ENCODE measurements around the gene TMEM161B.
A peak's percentile ranks its signal among the peaks of the same experiment; 100 is the strongest.

Gene TMEM161B

DNA sequence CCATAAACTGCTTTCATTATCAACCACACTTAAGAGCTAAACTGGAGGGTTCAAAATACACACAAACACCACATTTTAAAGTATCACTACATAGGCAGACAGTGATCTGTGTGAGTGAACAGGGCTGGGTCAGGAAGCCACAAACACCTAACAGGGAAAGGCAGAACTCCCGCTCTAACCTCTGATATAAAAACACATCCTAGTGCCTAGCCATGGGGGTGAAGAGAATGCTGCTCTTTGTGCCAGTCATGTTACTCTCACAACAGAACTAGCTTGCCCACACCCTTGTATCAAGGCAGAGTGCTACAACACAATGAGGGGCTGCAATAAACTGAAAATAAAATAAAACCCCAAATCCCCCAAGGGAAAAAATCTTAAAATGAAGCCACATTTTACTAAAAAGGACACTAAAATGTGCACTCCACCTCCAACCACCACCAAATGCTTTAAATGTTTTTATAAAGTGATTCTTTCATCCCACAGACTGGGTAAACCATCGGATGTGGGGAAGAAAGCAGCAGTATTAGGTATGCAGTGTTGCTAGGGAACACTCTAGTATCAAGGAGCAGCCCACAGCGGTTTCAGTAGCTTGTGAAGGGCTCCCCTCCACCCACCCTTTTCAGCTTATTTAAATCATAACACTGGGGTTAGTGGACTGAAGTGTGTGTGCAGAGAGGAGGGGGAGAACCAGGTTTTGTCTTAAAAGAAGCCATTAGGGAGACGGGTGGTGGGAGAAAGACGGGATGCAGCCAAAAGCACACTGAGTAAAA is 64.5 kb downstream of the TMEM161B start:
- Histone ChIP-seq H3K27ac (replicated peaks; ENCODE audit: low read length) (peak overlapping the region; percentile 50), H4K8ac (ENCODE audit: low read depth, low read length) (no peak overlapping the region), H3K14ac (ENCODE audit: low read length) (no peak overlapping the region), H3K4ac (ENCODE audit: low read length) (no peak overlapping the region), H3K36me3 (replicated peaks in 1 of 2; ENCODE audit: control insufficient read depth in 2 of 2, insufficient read depth in 2 of 2, low read length in 2 of 2) (peaks cover 0 to 30% of the 10 kb centered on the region in 2 donors), H3K4me2 (ENCODE audit: insufficient read depth, low read length, poor library complexity, severe bottlenecking) (peak overlapping the region; percentile 40), H4K91ac (ENCODE audit: low read depth, low read length, poor library complexity) (no peak overlapping the region), H3K27me3 (ENCODE audit: control insufficient read depth in 3 of 3, insufficient read depth in 3 of 3, low read depth in 1 of 3, low read length in 3 of 3) (no peaks in the 10 kb centered on the region), H3K18ac (ENCODE audit: low read length) (no peak overlapping the region), H3K9me3 (replicated peaks in 1 of 2; ENCODE audit: control insufficient read depth in 2 of 2, insufficient read depth in 1 of 2, low read depth in 1 of 2, low read length in 2 of 2) (no peaks in the 10 kb centered on the region), H2BK120ac (ENCODE audit: low read depth, low read length) (no peak overlapping the region), H3K23ac (ENCODE audit: low read depth, low read length, poor library complexity) (no peak overlapping the region), H3K9ac (ENCODE audit: low read depth, low read length, poor library complexity) (no peak overlapping the region), H3K4me1 (ENCODE audit: control insufficient read depth in 2 of 2, insufficient read depth in 1 of 2, low read depth in 1 of 2, low read length in 2 of 2) (peaks cover 3 to 22% of the 10 kb centered on the region in 2 donors), H3K4me3 (ENCODE audit: low read length in 2 of 2) (no peak overlapping the region), H2BK15ac (ENCODE audit: low read length) (no peak overlapping the region), H3K79me1 (ENCODE audit: low read depth, low read length) (no peaks in the 10 kb centered on the region), H2AK5ac (ENCODE audit: low read depth, low read length) (no peak overlapping the region), H2BK12ac (ENCODE audit: low read length) (no peak overlapping the region), H2AFZ (ENCODE audit: low read length) (peak overlapping the region; percentile 47), H2BK5ac (ENCODE audit: low read length) (no peak overlapping the region)
- no CpG with 5 or more reads among the region's 5 CpGs for WGBS, 2 donors (ENCODE audit: extremely low coverage in 2 of 2, insufficient read length in 2 of 2, insufficient replicate concordance in 1 of 2)
- DNase-seq (ENCODE audit: low spot score): peak; percentile 47

DNA sequence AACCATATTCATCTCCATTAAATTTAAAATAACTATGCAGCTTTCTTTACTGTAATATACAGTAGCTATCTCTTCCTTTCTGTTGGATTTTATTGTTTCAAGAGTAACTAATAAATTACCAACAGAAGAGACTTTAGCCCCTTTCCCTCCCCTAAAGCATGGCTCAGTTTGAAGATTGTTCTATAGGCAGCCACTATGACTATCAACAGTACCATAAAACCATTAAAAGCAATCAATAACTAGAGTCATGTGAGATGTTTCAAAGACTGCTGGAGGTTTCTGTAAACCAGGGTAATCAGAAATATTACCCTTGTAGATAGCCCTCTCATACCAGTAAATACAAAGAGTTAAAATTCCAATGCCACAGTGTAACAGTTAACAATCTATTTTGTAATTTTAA is 73.0 kb downstream of the TMEM161B start:
- Histone ChIP-seq H2BK120ac (ENCODE audit: low read depth, low read length) (no peak overlapping the region), H3K4me2 (ENCODE audit: insufficient read depth, low read length, poor library complexity, severe bottlenecking) (no peak overlapping the region), H3K9ac (ENCODE audit: low read depth, low read length, poor library complexity) (no peak overlapping the region), H3K18ac (ENCODE audit: low read length) (no peak overlapping the region), H3K4ac (ENCODE audit: low read length) (no peak overlapping the region), H2BK15ac (ENCODE audit: low read length) (no peak overlapping the region), H2BK5ac (ENCODE audit: low read length) (no peak overlapping the region), H4K8ac (ENCODE audit: low read depth, low read length) (no peak overlapping the region), H2AFZ (ENCODE audit: low read length) (no peak overlapping the region), H3K23ac (ENCODE audit: low read depth, low read length, poor library complexity) (no peak overlapping the region), H3K27ac (replicated peaks; ENCODE audit: low read length) (no peak overlapping the region), H3K14ac (ENCODE audit: low read length) (no peak overlapping the region), H3K4me1 (ENCODE audit: control insufficient read depth in 2 of 2, insufficient read depth in 1 of 2, low read depth in 1 of 2, low read length in 2 of 2) (peaks cover 0 to 2% of the 10 kb centered on the region in 2 donors), H3K36me3 (replicated peaks in 1 of 2; ENCODE audit: control insufficient read depth in 2 of 2, insufficient read depth in 2 of 2, low read length in 2 of 2) (peaks cover 2 to 45% of the 10 kb centered on the region in 2 donors), H3K4me3 (ENCODE audit: low read length in 2 of 2) (no peak overlapping the region), H3K9me3 (replicated peaks in 1 of 2; ENCODE audit: control insufficient read depth in 2 of 2, insufficient read depth in 1 of 2, low read depth in 1 of 2, low read length in 2 of 2) (no peaks in the 10 kb centered on the region), H3K79me1 (ENCODE audit: low read depth, low read length) (no peaks in the 10 kb centered on the region), H2BK12ac (ENCODE audit: low read length) (no peak overlapping the region), H4K91ac (ENCODE audit: low read depth, low read length, poor library complexity) (no peak overlapping the region), H3K27me3 (ENCODE audit: control insufficient read depth in 3 of 3, insufficient read depth in 3 of 3, low read depth in 1 of 3, low read length in 3 of 3) (no peaks in the 10 kb centered on the region), H2AK5ac (ENCODE audit: low read depth, low read length) (no peak overlapping the region)
- DNase-seq (ENCODE audit: low spot score): no peak

DNA sequence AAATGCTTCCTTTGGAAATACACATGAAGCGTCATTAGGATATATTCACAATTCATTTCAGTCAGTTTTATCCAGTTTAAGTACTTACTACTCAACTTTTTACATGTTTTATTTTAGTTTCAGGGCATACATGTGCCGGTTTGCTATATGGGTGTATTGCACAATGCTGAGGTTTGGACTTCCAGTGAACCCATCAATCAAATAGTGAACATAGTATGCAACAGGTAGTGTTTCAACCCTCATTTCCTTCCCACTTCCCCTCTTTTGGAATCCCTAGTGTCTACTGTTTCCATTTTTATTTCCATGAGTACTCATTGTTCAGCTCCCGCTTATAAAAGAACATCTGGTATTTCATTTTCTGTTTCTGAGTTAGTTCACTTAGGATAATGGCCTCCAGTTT is 74.7 kb downstream of the TMEM161B start:
- H3K9me3 ChIP-seq (replicated peaks in 1 of 2; ENCODE audit: control insufficient read depth in 2 of 2, insufficient read depth in 1 of 2, low read depth in 1 of 2, low read length in 2 of 2): peaks cover 0 to 5% of the 10 kb centered on the region in 2 donors
- peaks cover 4 to 33% of the 10 kb centered on the region in 2 donors for H3K36me3 ChIP-seq (replicated peaks in 1 of 2; ENCODE audit: control insufficient read depth in 2 of 2, insufficient read depth in 2 of 2, low read length in 2 of 2)
- H2AK5ac ChIP-seq (ENCODE audit: low read depth, low read length): no peak overlapping the region
- H2BK5ac ChIP-seq (ENCODE audit: low read length): no peak overlapping the region
- no peak overlapping the region for H3K4me3 ChIP-seq (ENCODE audit: low read length in 2 of 2)
- H3K4ac ChIP-seq (ENCODE audit: low read length): no peak overlapping the region
- H3K9ac ChIP-seq (ENCODE audit: low read depth, low read length, poor library complexity): no peak overlapping the region
- no peak overlapping the region for H3K18ac ChIP-seq (ENCODE audit: low read length)
- H2BK12ac ChIP-seq (ENCODE audit: low read length): no peak overlapping the region
- peaks cover 0 to 2% of the 10 kb centered on the region in 2 donors for H3K4me1 ChIP-seq (ENCODE audit: control insufficient read depth in 2 of 2, insufficient read depth in 1 of 2, low read depth in 1 of 2, low read length in 2 of 2)
- WGBS, 2 donors (ENCODE audit: extremely low coverage in 2 of 2, insufficient read length in 2 of 2, insufficient replicate concordance in 1 of 2): no CpG with 5 or more reads among the region's 3 CpGs
- no peak overlapping the region for H3K27ac ChIP-seq (replicated peaks; ENCODE audit: low read length)
- no peak overlapping the region for H2BK15ac ChIP-seq (ENCODE audit: low read length)
- DNase-seq (ENCODE audit: low spot score): no peak
- no peaks in the 10 kb centered on the region for H3K79me1 ChIP-seq (ENCODE audit: low read depth, low read length)
- no peak overlapping the region for H4K91ac ChIP-seq (ENCODE audit: low read depth, low read length, poor library complexity)
- H3K14ac ChIP-seq (ENCODE audit: low read length): no peak overlapping the region
- H2AFZ ChIP-seq (ENCODE audit: low read length): no peak overlapping the region
- H3K27me3 ChIP-seq (ENCODE audit: control insufficient read depth in 3 of 3, insufficient read depth in 3 of 3, low read depth in 1 of 3, low read length in 3 of 3): no peaks in the 10 kb centered on the region
- H2BK120ac ChIP-seq (ENCODE audit: low read depth, low read length): no peak overlapping the region
- H3K4me2 ChIP-seq (ENCODE audit: insufficient read depth, low read length, poor library complexity, severe bottlenecking): no peak overlapping the region
- H4K8ac ChIP-seq (ENCODE audit: low read depth, low read length): no peak overlapping the region
- no peak overlapping the region for H3K23ac ChIP-seq (ENCODE audit: low read depth, low read length, poor library complexity)

DNA sequence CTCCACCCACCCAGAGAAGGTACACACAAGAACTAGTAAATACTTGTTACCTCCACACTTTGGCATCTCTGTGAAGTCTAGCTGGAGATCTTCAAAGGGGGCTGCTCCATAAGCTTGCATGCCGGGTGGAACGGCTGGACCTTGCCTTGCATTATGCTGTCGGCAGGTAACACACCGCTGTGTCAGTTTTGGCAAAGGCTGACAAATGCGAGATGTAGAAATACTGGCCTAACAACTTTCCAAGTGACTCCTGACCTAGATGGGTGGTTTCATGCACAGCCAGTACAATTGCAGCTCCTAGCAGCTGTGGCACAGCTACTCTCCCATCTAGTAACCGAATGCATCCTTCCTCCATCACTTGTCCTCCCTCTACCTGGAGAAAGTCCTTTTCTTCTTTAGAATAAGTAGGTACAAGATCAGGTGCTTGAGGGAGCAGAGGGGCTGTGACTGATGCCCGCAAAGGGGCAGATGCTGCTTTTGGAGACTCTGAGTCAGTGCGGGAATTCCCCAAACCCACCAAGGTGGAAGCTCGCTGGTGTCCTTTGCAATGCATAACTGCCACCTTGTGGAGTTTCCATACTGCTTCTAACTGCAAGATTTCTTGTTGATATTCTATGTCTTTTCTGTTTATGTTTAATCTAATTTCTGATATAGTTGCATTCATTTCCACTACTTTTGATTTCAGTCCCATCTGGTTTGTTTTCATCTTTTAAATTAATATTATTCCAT is 78.4 kb downstream of the TMEM161B start:
- H4K8ac ChIP-seq (ENCODE audit: low read depth, low read length): no peak overlapping the region
- no peak overlapping the region for H2BK5ac ChIP-seq (ENCODE audit: low read length)
- H3K27me3 ChIP-seq (ENCODE audit: control insufficient read depth in 3 of 3, insufficient read depth in 3 of 3, low read depth in 1 of 3, low read length in 3 of 3): no peaks in the 10 kb centered on the region
- H3K9me3 ChIP-seq (replicated peaks in 1 of 2; ENCODE audit: control insufficient read depth in 2 of 2, insufficient read depth in 1 of 2, low read depth in 1 of 2, low read length in 2 of 2): peaks cover 0 to 10% of the 10 kb centered on the region in 2 donors
- no peak overlapping the region for H3K18ac ChIP-seq (ENCODE audit: low read length)
- no peak overlapping the region for H2AK5ac ChIP-seq (ENCODE audit: low read depth, low read length)
- H3K4me1 ChIP-seq (ENCODE audit: control insufficient read depth in 2 of 2, insufficient read depth in 1 of 2, low read depth in 1 of 2, low read length in 2 of 2): no peaks in the 10 kb centered on the region
- DNase-seq (ENCODE audit: low spot score): no peak
- no peak overlapping the region for H3K9ac ChIP-seq (ENCODE audit: low read depth, low read length, poor library complexity)
- no peak overlapping the region for H3K4me2 ChIP-seq (ENCODE audit: insufficient read depth, low read length, poor library complexity, severe bottlenecking)
- H3K4ac ChIP-seq (ENCODE audit: low read length): no peak overlapping the region
- no peak overlapping the region for H3K14ac ChIP-seq (ENCODE audit: low read length)
- no peak overlapping the region for H3K4me3 ChIP-seq (ENCODE audit: low read length in 2 of 2)
- no peak overlapping the region for H3K27ac ChIP-seq (replicated peaks; ENCODE audit: low read length)
- H2AFZ ChIP-seq (ENCODE audit: low read length): no peak overlapping the region
- H3K36me3 ChIP-seq (replicated peaks in 1 of 2; ENCODE audit: control insufficient read depth in 2 of 2, insufficient read depth in 2 of 2, low read length in 2 of 2): peaks cover 4 to 15% of the 10 kb centered on the region in 2 donors
- H2BK120ac ChIP-seq (ENCODE audit: low read depth, low read length): no peak overlapping the region
- H3K23ac ChIP-seq (ENCODE audit: low read depth, low read length, poor library complexity): no peak overlapping the region
- peak overlapping the region; percentile 79 for H4K91ac ChIP-seq (ENCODE audit: low read depth, low read length, poor library complexity)
- no peak overlapping the region for H2BK12ac ChIP-seq (ENCODE audit: low read length)
- no peaks in the 10 kb centered on the region for H3K79me1 ChIP-seq (ENCODE audit: low read depth, low read length)
- no CpG with 5 or more reads among the region's 9 CpGs for WGBS, 2 donors (ENCODE audit: extremely low coverage in 2 of 2, insufficient read length in 2 of 2, insufficient replicate concordance in 1 of 2)
- H2BK15ac ChIP-seq (ENCODE audit: low read length): no peak overlapping the region
